ENCODE measurements around the gene BRCA2.

DNA sequence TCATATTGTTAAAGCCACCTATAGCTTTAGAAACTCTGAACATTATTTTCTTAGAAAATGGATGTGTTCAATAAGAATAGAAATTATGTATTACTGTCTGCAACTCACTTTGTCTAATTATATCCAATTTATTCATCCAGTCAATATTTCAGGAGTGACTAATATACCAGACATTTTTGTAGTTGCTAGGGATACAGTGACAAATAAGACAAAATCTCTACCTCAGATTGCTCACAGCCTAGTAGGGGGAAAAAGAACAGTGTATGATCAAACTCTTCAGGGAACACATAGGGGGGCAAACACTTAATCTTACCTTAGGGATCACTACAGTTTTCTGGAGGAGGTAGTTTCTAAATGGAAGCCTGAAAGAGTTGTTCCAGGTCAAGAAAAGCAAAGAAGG, 8.6 kb downstream of the BRCA2 start:
- TF ChIP-seq, protein P1, sequence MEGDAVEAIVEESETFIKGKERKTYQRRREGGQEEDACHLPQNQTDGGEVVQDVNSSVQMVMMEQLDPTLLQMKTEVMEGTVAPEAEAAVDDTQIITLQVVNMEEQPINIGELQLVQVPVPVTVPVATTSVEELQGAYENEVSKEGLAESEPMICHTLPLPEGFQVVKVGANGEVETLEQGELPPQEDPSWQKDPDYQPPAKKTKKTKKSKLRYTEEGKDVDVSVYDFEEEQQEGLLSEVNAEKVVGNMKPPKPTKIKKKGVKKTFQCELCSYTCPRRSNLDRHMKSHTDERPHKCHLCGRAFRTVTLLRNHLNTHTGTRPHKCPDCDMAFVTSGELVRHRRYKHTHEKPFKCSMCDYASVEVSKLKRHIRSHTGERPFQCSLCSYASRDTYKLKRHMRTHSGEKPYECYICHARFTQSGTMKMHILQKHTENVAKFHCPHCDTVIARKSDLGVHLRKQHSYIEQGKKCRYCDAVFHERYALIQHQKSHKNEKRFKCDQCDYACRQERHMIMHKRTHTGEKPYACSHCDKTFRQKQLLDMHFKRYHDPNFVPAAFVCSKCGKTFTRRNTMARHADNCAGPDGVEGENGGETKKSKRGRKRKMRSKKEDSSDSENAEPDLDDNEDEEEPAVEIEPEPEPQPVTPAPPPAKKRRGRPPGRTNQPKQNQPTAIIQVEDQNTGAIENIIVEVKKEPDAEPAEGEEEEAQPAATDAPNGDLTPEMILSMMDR (IDR thresholded peaks at IDR 0.05): no peak
- no peak for TF ChIP-seq EP300 (IDR thresholded peaks at IDR 0.05)
- TF ChIP-seq POLR2A (IDR thresholded peaks at IDR 0.05): no peak

Data from ovary (tissue), 3 donors.